ENCODE results near the gene KCNJ12.

- TF ChIP-seq CTCF (IDR thresholded peaks at IDR 0.05) (no peak), POLR2A (IDR thresholded peaks at IDR 0.05) (no peak), POLR2AphosphoS5 (IDR thresholded peaks at IDR 0.05) (no peak)
Measured at GRCh38 chr17:21392266-21392665, 16.1 kb downstream of the KCNJ12 start.

Data from suprapubic skin (tissue), 4 donors.